GM12878 (cell line): Measurements from ENCODE around the gene PHACTR1. TPM values are rescaled to one million over a fixed set of nuclear protein-coding genes. Genes with fewer than 3 reads are reported as not detected.

Experiments
- BACH1 ChIP-seq: fragments of 450-650 bp; IDR thresholded peaks from 2 replicates; pipeline ENCODE4 v1.6.1; 2017; ENCODE audit warnings: mild to moderate bottlenecking, borderline replicate concordance
- BCL11A ChIP-seq: IDR thresholded peaks from 2 replicates; pipeline ENCODE4 v1.6.1; 2011; ENCODE audit warnings: low read depth, low read length
- CUX1 ChIP-seq: IDR thresholded peaks from 2 replicates; pipeline ENCODE4 v1.6.1; 2012; ENCODE audit warnings: improper control_type of control experiment, low read depth, low read length; ENCODE audit not compliant: insufficient replicate concordance
- EED ChIP-seq: sonication (generic); IDR thresholded peaks from 2 replicates; pipeline ENCODE4 v1.6.1; 2016; ENCODE audit warnings: antibody characterized with exemption, low read depth
- IKZF1 ChIP-seq: fragments of 450-650 bp; conservative IDR thresholded peaks from 2 replicates; pipeline ENCODE4 v1.6.1; 2017; ENCODE audit warnings: antibody characterized with exemption, mild to moderate bottlenecking
- IRF5 ChIP-seq: fragments of 450-650 bp; IDR thresholded peaks from 2 replicates; pipeline ENCODE4 v1.6.1; 2017; ENCODE audit warnings: borderline replicate concordance
- JUND ChIP-seq: IDR thresholded peaks from 2 replicates; pipeline ENCODE4 v1.6.1; 2012; ENCODE audit warnings: low read depth, mild to moderate bottlenecking, low read length, improper control_type of control experiment, moderate library complexity
- KAT2A ChIP-seq: conservative IDR thresholded peaks from 2 replicates; pipeline ENCODE4 v1.6.1; 2011; ENCODE audit warnings: low read depth, low read length; ENCODE audit not compliant: control insufficient read depth
- PAX5 ChIP-seq: IDR thresholded peaks from 2 replicates; pipeline ENCODE4 v1.6.1; 2011; ENCODE audit warnings: low read depth, low read length, borderline replicate concordance
- PML ChIP-seq: IDR thresholded peaks from 2 replicates; pipeline ENCODE4 v1.6.1; 2012; ENCODE audit warnings: low read length, inconsistent platforms
- TAF1 ChIP-seq: IDR thresholded peaks from 2 replicates; pipeline ENCODE4 v1.6.1; 2011; ENCODE audit warnings: mild to moderate bottlenecking, low read depth, low read length, borderline replicate concordance
- ZBTB11 ChIP-seq: fragments of 450-650 bp; formaldehyde crosslinking; IDR thresholded peaks from 2 replicates; pipeline ENCODE4 v1.5.0; 2022; ENCODE audit warnings: mild to moderate bottlenecking, missing genetic modification characterization
- ZBTB40 ChIP-seq: fragments of 450-650 bp; IDR thresholded peaks from 2 replicates; pipeline ENCODE4 v1.6.1; 2016; ENCODE audit warnings: mild to moderate bottlenecking, moderate library complexity, borderline replicate concordance
- ZNF622 ChIP-seq: fragments of 450-650 bp; IDR thresholded peaks from 2 replicates; pipeline ENCODE4 v1.6.1; 2017; ENCODE audit warnings: mild to moderate bottlenecking, inconsistent platforms
- polyA plus RNA-seq, 11 experiments: library from polyadenylated mRNA; depleted of rRNA in 4 of 11; unstranded in 6 of 11; stranded (reverse) in 5 of 11; fragments of >200 nt; fragmentation: Nextera tagmentation in 4 of 11; fragmentation: Illumina TruSeq in 1 of 11; extraction: Ambion mirVana in 4 of 11; extraction: Trizol in 1 of 11; gene quantifications; 1 replicate in 1 of 11; 2 replicates in 10 of 11; pipeline versions ENCODE4 v1.2.1 to v1.2.3, GENCODE V29; 2011 to 2016; ENCODE audit warnings: inconsistent platforms in 2 of 11, missing spikeins in 2 of 11, low read depth in 1 of 11
- total RNA-seq, 4 experiments: library from RNA; depleted of rRNA in 3 of 4; stranded (reverse); fragments of >200 nt in 3 of 4; fragmentation: Illumina TruSeq in 1 of 4; extraction: Trizol in 1 of 4; gene quantifications; 2 replicates each; pipeline versions ENCODE4 v1.2.1 to v1.2.3, GENCODE V29; 2013 to 2021

PHACTR1 gene
- total and polyA plus RNA-seq, 10 of the 15 experiments (the other 5 are each of a cell fraction or from before 2014, with no cell fraction given): 34.2 to 94.6 (median 62.3) TPM

GRCh38 chr6:13302751-13303667 lies 586.4 kb downstream of the PHACTR1 start (continued):
- peak; percentile 66; the same call in 1 of the 2 replicates for TF ChIP-seq JUND
- no peak for TF ChIP-seq CUX1
- no peak for TF ChIP-seq ZBTB11 (CRISPR knock-in tag)
- no peak for TF ChIP-seq ZNF622
- TF ChIP-seq TAF1: no peak
- peak; percentile 57; the same call in 1 of the 2 replicates for TF ChIP-seq PAX5
- no peak for TF ChIP-seq BCL11A
- no peak; the same call in 1 of the 2 replicates for TF ChIP-seq PML
- TF ChIP-seq KAT2A: no peak
- TF ChIP-seq EED: peak; percentile 84
- TF ChIP-seq IKZF1: peak; percentile 70; the same call in 1 of the 2 replicates
- TF ChIP-seq ZBTB40: no peak
- no peak for TF ChIP-seq BACH1
- TF ChIP-seq IRF5: no peak
